Activated CD8-positive, alpha-beta memory T cell treated with anti-CD3 and anti-CD28 coated beads, Interleukin-2, amount 10 ng/mL, durations not matched to agents 7 days and 5 days (primary cell): ENCODE results near the gene REELD1. TPM values are rescaled to one million over a fixed set of nuclear protein-coding genes. Genes with fewer than 3 reads are reported as not detected.

Experiments
- ATAC-seq: fragments of 150-1000 bp; cut with Tn5 transposase; one replicate; pipeline ENCODE4 v1.10.0; 2021; ENCODE audit warnings: moderate library complexity
- CTCF ChIA-PET: fragments of 350-600 bp; sonication (Branson Sonifier 250); formaldehyde crosslinking; loops from one replicate; lab custom pipeline; 2021; ENCODE audit warnings: antibody characterized with exemption; lab: Charles Lee
- DNase-seq: peaks from one replicate; pipeline ENCODE4 v3.0.0-alpha.2; 2020
- H3K27ac Mint-ChIP-seq: one replicate; pipeline ENCODE4 v1.8.0; 2021; ENCODE audit warnings: mild to moderate bottlenecking, mixed read lengths
- H3K27me3 Mint-ChIP-seq: one replicate; pipeline ENCODE4 v1.8.0; 2021; ENCODE audit warnings: mixed read lengths
- H3K36me3 Mint-ChIP-seq: one replicate; pipeline ENCODE4 v1.8.0; 2021; ENCODE audit warnings: mild to moderate bottlenecking, mixed read lengths
- H3K4me1 Mint-ChIP-seq: one replicate; pipeline ENCODE4 v1.8.0; 2021; ENCODE audit warnings: mixed read lengths
- H3K4me3 Mint-ChIP-seq: one replicate; pipeline ENCODE4 v1.8.0; 2021; ENCODE audit warnings: mild to moderate bottlenecking, moderate library complexity, mixed read lengths
- H3K9me3 Mint-ChIP-seq: one replicate; pipeline ENCODE4 v1.8.0; 2022; ENCODE audit warnings: low read depth, mixed read lengths
- total RNA-seq, 2 experiments: library from RNA; stranded (reverse); gene quantifications; one replicate each; pipeline ENCODE4 v1.2.3, GENCODE V29; 2021

REELD1 gene
- total RNA-seq, 2 experiments from 2014 or later = 0.45 TPM; not detected in 1

- CTCF ChIA-PET = no interaction called here
- Mint-ChIP-seq H3K36me3 (peaks cover 40% of the 10 kb centered on the region), H3K9me3 (no peaks in the 10 kb centered on the region), H3K27me3 (no peaks in the 10 kb centered on the region), H3K4me1 (peaks cover 5% of the 10 kb centered on the region), H3K4me3 (no peak overlapping the region), H3K27ac (no peak overlapping the region)
- ATAC-seq (no peak), DNase-seq (no peak)
Measured at GRCh38 chr4:146191766-146192458, 22.4 kb upstream of the REELD1 start.

- no peak for ATAC-seq
- Mint-ChIP-seq H3K4me3 (no peak overlapping the region), H3K36me3 (peaks cover 26% of the 10 kb centered on the region), H3K27me3 (no peaks in the 10 kb centered on the region), H3K27ac (no peak overlapping the region), H3K9me3 (no peaks in the 10 kb centered on the region), H3K4me1 (peaks cover 5% of the 10 kb centered on the region)
- CTCF ChIA-PET = no interaction called here
- DNase-seq = no peak
Measured at GRCh38 chr4:146193628-146194027, 20.7 kb upstream of the REELD1 start.

- H3K27ac Mint-ChIP-seq = no peak overlapping the region
Measured at GRCh38 chr4:146194212-146194611, 20.1 kb upstream of the REELD1 start.

GRCh38 chr4:146202665-146203064 lies 11.7 kb upstream of the REELD1 start:
- CTCF ChIA-PET = no interaction called here
- H3K27me3 Mint-ChIP-seq = no peaks in the 10 kb centered on the region
- no peak overlapping the region for H3K4me3 Mint-ChIP-seq
- H3K27ac Mint-ChIP-seq = no peak overlapping the region
- H3K36me3 Mint-ChIP-seq = peaks cover 7% of the 10 kb centered on the region
- no peaks in the 10 kb centered on the region for H3K4me1 Mint-ChIP-seq
- ATAC-seq (no peak), DNase-seq (no peak)
- no peaks in the 10 kb centered on the region for H3K9me3 Mint-ChIP-seq

More at GRCh38 chr4:146194212-146194611, 20.1 kb upstream of the REELD1 start:
- Mint-ChIP-seq H3K27me3 (no peaks in the 10 kb centered on the region), H3K4me1 (peaks cover 5% of the 10 kb centered on the region), H3K4me3 (no peak overlapping the region), H3K9me3 (no peaks in the 10 kb centered on the region), H3K36me3 (peaks cover 26% of the 10 kb centered on the region)
- no peak for ATAC-seq
- DNase-seq = no peak
- CTCF ChIA-PET = no interaction called here

- H3K27me3 Mint-ChIP-seq = peaks cover 10% of the 10 kb centered on the region
- no peak for DNase-seq
- H3K4me3 Mint-ChIP-seq = no peak overlapping the region
- H3K9me3 Mint-ChIP-seq = no peaks in the 10 kb centered on the region
- H3K4me1 Mint-ChIP-seq = no peaks in the 10 kb centered on the region
- no peak for ATAC-seq
- peaks cover 7% of the 10 kb centered on the region for H3K36me3 Mint-ChIP-seq
- H3K27ac Mint-ChIP-seq = no peak overlapping the region
- CTCF ChIA-PET = no interaction called here
Measured at GRCh38 chr4:146207410-146207809, 6.9 kb upstream of the REELD1 start.

GRCh38 chr4:146210890-146211289 lies 3.4 kb upstream of the REELD1 start:
- Mint-ChIP-seq H3K4me3 (no peak overlapping the region), H3K27me3 (peaks cover 13% of the 10 kb centered on the region), H3K36me3 (no peaks in the 10 kb centered on the region), H3K27ac (no peak overlapping the region), H3K4me1 (no peaks in the 10 kb centered on the region), H3K9me3 (no peaks in the 10 kb centered on the region)
- DNase-seq (no peak), ATAC-seq (no peak)
- CTCF ChIA-PET = no interaction called here

GRCh38 chr4:146211440-146211839 lies 2.9 kb upstream of the REELD1 start:
- Mint-ChIP-seq H3K4me1 (no peaks in the 10 kb centered on the region), H3K4me3 (no peak overlapping the region), H3K9me3 (no peaks in the 10 kb centered on the region), H3K27ac (no peak overlapping the region), H3K27me3 (peaks cover 13% of the 10 kb centered on the region), H3K36me3 (no peaks in the 10 kb centered on the region)
- ATAC-seq = no peak
- no peak for DNase-seq
- CTCF ChIA-PET = no interaction called here

GRCh38 chr4:146212781-146213180 lies 1.6 kb upstream of the REELD1 start:
- Mint-ChIP-seq H3K4me3 (no peak overlapping the region), H3K36me3 (no peaks in the 10 kb centered on the region), H3K27ac (no peak overlapping the region), H3K9me3 (no peaks in the 10 kb centered on the region), H3K27me3 (peaks cover 13% of the 10 kb centered on the region), H3K4me1 (no peaks in the 10 kb centered on the region)
- CTCF ChIA-PET = interaction anchor here (1.2 kb wide), 1 partner anchor 46 kb away, joined by 3 read pairs; no protein-coding TSS in a partner anchor
- no peak for ATAC-seq
- DNase-seq = no peak

GRCh38 chr4:146222313-146222712 lies 8.0 kb downstream of the REELD1 start:
- Mint-ChIP-seq H3K36me3 (no peaks in the 10 kb centered on the region), H3K27me3 (no peaks in the 10 kb centered on the region), H3K4me3 (no peak overlapping the region), H3K4me1 (no peaks in the 10 kb centered on the region), H3K9me3 (no peaks in the 10 kb centered on the region), H3K27ac (no peak overlapping the region)
- ATAC-seq (no peak), DNase-seq (no peak)
- CTCF ChIA-PET = no interaction called here

- DNase-seq (no peak), ATAC-seq (no peak)
- CTCF ChIA-PET = no interaction called here
- H3K9me3 Mint-ChIP-seq = no peaks in the 10 kb centered on the region
- no peak overlapping the region for H3K4me3 Mint-ChIP-seq
- H3K36me3 Mint-ChIP-seq = no peaks in the 10 kb centered on the region
- no peak overlapping the region for H3K27ac Mint-ChIP-seq
- no peaks in the 10 kb centered on the region for H3K4me1 Mint-ChIP-seq
- H3K27me3 Mint-ChIP-seq = no peaks in the 10 kb centered on the region
Measured at GRCh38 chr4:146224326-146224966, 10.1 kb downstream of the REELD1 start.

GRCh38 chr4:146229406-146229805 lies 15.1 kb downstream of the REELD1 start:
- CTCF ChIA-PET = no interaction called here
- no peak for ATAC-seq
- no peaks in the 10 kb centered on the region for H3K36me3 Mint-ChIP-seq
- H3K4me3 Mint-ChIP-seq = no peak overlapping the region
- no peaks in the 10 kb centered on the region for H3K9me3 Mint-ChIP-seq
- H3K4me1 Mint-ChIP-seq = no peaks in the 10 kb centered on the region
- no peak overlapping the region for H3K27ac Mint-ChIP-seq
- no peak for DNase-seq
- H3K27me3 Mint-ChIP-seq = no peaks in the 10 kb centered on the region

GRCh38 chr4:146232131-146232722 lies 17.9 kb downstream of the REELD1 start:
- no peak for ATAC-seq
- CTCF ChIA-PET = interaction anchor here (0.6 kb wide), 1 partner anchor 43 kb away, joined by 3 read pairs; no protein-coding TSS in a partner anchor
- Mint-ChIP-seq H3K4me3 (no peak overlapping the region), H3K4me1 (no peaks in the 10 kb centered on the region), H3K27ac (no peak overlapping the region), H3K9me3 (no peaks in the 10 kb centered on the region), H3K36me3 (no peaks in the 10 kb centered on the region), H3K27me3 (peaks cover 5% of the 10 kb centered on the region)
- no peak for DNase-seq

GRCh38 chr4:146235654-146236177 lies 21.4 kb downstream of the REELD1 start:
- no peak for ATAC-seq
- no peak overlapping the region for H3K27ac Mint-ChIP-seq
- no peak for DNase-seq
- H3K27me3 Mint-ChIP-seq = peaks cover 8% of the 10 kb centered on the region
- CTCF ChIA-PET = no interaction called here
- no peaks in the 10 kb centered on the region for H3K36me3 Mint-ChIP-seq
- H3K4me3 Mint-ChIP-seq = no peak overlapping the region
- no peaks in the 10 kb centered on the region for H3K4me1 Mint-ChIP-seq
- H3K9me3 Mint-ChIP-seq = no peaks in the 10 kb centered on the region

- H3K27ac Mint-ChIP-seq = no peak overlapping the region
- DNase-seq (no peak), ATAC-seq (no peak)
- peaks cover 10% of the 10 kb centered on the region for H3K27me3 Mint-ChIP-seq
- CTCF ChIA-PET = no interaction called here
- H3K4me1 Mint-ChIP-seq = no peaks in the 10 kb centered on the region
- H3K36me3 Mint-ChIP-seq = no peaks in the 10 kb centered on the region
- no peaks in the 10 kb centered on the region for H3K9me3 Mint-ChIP-seq
- H3K4me3 Mint-ChIP-seq = no peak overlapping the region
Measured at GRCh38 chr4:146236216-146236615, 21.9 kb downstream of the REELD1 start.
